HG03045 (cell line): ENCODE measurements around the gene TCF4.
"Not testable (repeated sequence)": the region's sequence is repeated elsewhere in the genome, so short reads cannot be mapped to it uniquely, and the experiment has no call there.

Source experiments
- ATAC-seq: cut with Tn5 transposase; IDR thresholded peaks from one replicate; pipeline ENCODE4 v1.9.1; 2021; ENCODE audit warnings: mild to moderate bottlenecking, moderate library complexity; ENCODE audit not compliant: unreplicated experiment

The TCF4 gene

DNA sequence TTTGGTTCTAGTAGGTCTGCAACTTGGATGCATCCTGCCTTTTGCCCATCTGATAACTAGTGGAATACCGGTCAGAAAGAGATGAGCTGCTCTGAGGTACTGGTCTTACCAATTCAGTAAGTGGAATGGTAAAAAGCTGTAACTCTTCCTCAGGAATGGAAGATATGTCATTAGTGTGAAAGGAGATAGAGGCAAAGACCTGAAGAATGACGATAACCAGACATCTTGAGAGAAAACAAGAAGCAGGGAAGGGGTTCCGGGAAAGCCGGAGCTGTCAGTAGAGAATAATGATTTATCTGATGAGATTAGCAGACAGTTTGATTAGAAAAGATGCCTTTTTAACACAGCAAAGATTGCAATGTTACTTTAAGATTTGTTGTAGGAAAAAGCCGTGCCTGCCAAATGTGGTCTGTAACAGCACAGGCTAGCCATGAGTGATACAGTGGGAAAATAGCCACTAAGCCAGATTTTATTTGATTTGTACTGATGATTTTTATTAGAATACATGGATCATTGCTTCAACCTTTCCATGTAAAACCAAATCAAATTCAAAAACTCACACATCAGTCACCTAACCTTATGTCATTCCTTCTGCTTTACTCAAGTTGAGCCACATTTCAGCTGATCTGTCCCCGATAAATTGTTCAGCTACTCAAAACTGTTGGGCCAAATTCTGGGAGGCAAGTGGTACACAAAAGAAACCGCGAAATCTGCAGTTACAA lies 110.0 kb downstream of the TCF4 start:
- peak; percentile 13 for ATAC-seq

- ATAC-seq = peak; percentile 75
These were observed 110.5 kb downstream of the TCF4 start for GRCh38 chr18:55477499-55477859.

DNA sequence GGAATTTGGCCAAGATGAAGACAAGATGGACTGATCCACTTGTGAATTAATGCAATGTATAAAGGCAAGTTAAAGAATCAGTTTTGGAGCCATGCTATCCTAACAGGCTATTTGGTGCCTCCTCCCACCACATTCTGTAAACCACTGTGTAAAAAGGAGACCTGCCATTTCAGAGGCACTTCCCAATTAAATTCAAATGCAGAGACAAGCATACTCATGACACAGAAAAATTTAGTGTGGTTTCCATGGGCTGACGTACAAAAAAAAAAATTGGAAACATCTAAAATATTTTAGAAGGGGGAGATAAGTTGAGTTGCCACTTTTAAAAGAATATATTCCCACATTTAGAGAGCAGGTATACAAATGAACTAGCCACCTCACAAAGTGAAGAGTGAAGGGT lies 112.1 kb downstream of the TCF4 start:
- ATAC-seq = no peak

DNA sequence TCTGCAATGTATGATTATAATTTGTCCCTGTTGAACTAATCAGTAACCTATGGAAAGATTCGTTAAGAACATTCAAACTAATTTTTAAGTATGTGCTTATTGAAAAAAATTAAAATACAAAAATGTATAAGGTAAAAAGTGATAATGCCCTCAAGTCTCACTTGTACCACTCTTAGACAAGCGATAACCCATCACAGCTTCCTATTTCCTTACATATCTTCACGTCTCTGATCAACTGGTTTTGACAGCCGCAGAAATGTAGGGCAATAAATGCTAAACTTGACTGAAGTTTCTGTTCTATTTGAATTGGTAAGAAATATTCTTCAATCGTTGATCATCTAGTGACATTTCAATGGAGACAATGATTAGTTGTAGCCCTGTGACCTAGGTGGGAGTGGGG lies 112.5 kb downstream of the TCF4 start:
- ATAC-seq = no peak

DNA sequence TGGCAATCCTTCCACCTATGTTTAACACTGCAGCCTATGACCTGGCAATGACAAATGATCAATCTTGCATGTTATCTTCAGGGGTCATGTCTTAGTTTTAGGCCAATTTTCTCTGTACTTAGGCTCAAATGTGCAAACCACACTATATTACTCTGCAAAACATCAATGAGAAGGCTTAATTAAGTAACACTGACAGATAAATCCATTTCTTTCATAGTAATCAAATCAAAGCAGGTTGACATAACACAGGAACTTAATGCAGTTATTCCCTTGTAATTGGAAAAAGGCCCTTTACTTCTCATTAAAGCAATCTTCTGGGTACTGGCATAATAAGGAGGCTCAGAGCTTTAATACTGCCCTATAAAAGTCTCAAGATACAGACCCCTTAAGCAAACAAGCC lies 114.4 kb downstream of the TCF4 start:
- no peak for ATAC-seq

DNA sequence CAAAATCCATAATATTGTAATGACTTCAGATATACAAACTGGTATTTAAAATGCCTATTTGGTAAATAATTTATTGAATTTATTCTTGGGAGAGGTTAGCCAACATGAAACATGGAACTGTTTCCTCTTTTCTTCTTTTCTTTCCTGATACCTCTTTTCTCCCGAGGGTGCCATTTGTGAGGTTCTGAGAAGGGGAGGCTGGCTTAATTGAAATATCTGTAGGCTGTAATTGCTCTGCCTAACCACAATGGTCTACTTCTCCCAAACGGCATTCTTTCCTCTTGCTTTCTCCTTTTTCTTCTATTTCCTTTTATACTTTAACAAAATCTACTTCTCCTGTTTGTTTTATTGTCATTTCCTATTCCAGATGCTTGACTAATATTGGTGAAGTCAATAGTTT lies 114.9 kb downstream of the TCF4 start:
- ATAC-seq = no peak

- ATAC-seq = no peak
These were observed 117.2 kb downstream of the TCF4 start for GRCh38 chr18:55470826-55471225.

- not testable (repeated sequence) for ATAC-seq
These were observed 118.9 kb downstream of the TCF4 start for GRCh38 chr18:55469134-55469533.

DNA sequence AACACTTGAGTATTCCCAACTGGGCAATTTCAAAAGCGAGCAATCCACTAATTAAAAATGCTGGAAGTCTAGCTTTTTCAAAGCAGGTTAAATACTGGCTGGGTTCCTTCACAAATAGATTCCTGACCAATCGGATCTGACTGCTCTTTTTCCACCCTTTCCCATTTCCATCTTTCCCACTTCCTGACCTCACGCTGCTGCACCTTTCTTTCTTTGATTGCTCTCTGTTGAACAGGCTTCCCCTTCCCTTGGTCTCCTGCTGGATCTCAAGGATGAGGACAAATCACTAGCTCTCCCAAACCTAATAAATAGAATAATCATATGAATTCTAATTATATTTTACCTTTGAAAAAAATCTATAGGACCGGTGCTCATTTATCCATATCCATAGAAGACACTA lies 121.2 kb downstream of the TCF4 start:
- ATAC-seq = no peak

DNA sequence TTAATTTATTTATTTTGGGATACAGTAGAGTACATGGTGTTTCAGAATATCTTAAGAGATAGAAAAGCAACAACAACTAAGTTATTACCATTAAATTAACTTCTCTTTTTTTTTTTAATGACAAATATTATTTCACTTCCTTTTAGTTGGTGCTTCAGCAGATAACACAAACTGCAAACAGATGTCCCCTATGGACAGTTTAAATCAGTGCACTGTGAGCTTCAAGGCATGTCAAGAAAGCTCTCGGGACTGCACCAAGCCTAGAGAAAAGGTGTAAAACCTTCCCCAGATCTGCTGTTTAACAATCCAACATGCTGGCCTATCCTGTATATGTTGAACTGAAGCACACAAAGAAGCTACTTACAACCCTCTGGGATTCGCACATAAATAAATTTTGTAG lies 122.7 kb downstream of the TCF4 start:
- no peak for ATAC-seq

DNA sequence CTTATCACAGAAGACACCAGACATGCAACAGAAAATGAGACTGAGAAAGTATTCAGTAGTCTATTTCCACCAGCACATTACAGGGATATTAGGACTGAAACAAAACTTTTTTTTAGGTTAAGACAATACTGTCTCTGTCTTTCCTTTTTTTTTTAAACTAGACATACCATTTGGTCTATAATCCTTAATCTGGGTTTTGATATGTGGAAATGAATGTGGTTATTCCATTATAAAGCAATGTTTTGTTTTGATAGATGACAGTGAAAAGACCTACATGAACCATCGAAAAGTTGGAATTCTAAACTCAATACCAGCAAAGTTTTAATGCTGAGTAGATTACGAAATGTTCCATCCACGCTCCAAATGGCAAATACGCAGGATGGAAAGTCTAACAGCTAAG lies 123.4 kb downstream of the TCF4 start:
- ATAC-seq = no peak

DNA sequence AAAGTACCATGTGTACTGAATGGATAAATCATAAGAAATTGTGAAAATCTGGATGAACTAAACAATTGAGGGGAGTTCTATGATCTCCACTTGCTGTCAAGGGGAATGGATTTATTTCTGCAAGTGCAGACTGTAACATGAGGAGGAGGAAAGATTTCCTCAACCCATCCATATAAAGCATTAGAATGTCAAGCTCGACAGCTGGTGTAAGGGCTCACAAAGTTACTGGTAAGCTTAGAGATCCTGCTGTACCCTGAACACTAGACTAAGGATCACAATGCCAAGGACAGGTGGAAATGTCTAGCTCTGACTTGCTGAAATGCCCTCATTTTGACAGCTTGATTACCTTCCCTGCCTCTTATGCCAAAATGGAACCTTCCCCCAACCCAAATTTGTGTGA lies 125.3 kb downstream of the TCF4 start:
- ATAC-seq = no peak

DNA sequence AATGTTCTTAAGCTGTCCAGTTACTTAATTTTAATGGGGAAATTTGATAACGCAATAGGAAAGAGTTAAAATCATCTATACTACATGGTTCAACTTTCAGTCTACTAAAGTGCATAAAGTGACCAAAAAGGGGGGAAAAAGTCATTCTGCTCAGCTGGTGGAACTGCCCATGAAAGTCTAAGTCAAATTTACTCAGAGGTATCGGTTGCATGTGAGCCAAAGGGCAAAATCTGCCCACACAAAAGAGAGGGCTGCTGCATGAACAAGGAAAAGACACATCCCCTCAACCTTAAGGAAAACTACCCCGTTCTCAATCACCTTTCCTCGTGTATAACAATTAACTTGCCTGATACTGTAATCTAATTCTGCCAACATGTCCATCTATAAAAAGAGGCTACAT lies 126.1 kb downstream of the TCF4 start:
- no peak for ATAC-seq

DNA sequence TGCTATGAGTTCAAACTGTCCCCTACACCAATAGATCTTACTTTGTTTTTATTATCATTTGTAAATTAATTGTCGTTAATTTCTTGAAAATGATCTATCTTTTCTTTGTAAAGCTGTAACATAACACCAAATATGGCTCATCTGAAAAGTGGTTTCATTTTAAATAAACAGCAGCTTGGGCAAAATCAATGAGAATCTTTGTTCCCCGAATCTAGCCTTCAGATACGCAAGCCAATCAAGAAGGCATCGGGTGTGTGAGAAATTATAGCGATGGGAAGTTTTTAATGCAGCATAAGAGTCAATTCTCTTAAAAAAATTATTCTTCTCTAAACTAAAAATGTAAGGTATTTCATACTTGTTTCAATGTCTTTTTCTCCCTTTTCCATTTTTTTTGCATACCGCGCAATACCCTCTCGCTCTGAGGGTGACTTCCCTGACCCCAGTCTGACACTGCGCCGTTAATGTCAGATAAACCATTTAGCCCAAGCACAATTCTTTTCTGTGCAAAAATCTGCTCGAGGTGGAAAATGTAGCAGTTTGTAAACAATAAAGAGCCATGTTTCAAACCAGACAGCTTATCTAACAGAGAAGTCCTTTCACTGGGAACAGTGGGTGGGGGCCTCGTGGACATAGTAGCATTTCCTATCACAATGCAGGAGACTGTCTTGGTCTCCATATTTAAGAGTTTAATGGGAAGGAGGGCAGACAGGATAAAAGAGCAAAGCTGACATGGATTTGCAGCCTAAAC lies 129.4 kb downstream of the TCF4 start:
- no peak for ATAC-seq

- no peak for ATAC-seq
These were observed 131.0 kb downstream of the TCF4 start for GRCh38 chr18:55457028-55457427.

- no peak for ATAC-seq
These were observed 132.1 kb downstream of the TCF4 start for GRCh38 chr18:55455938-55456337.

DNA sequence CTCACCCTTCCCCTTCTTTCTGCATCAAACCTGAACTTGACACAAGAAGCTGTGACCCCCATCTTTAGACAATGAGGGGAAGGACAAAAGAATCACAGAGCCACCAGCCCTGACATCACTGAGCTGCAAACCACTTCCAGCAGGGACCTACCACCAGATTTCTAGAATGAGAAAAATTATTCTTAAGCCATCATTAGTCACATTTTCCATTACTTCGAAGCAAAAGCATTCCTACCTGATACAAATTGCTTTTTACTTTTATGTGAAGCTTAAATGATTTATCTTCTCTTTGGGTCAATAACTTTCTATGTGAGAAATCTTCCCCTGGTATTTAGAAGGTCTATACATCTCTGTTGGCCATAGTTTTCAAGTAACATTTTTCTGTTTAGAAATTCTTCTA lies 134.8 kb downstream of the TCF4 start:
- ATAC-seq = no peak

DNA sequence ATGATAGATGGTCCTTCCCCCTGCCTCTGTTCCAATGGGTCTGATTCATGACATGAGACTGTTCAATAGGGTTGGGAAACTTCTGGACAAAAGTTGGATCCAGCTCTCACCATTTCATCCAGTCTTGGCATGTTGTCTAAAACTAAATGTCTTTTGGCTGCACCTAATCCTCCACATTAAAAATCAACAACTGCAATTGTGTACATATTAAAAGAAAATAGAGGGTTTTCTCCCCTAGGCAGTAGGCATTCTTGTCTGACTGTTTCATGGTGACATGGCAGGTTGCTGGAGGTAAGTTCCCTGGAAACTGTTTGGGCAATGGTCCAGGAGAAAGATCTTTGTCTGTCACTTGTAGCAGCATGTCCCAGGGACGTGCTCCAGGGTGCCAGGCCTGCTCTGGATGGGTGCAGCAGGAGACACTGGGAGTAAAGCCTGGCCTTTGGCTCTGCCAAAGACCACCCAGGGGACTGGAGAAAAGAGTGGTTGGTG lies 135.8 kb downstream of the TCF4 start:
- ATAC-seq = no peak

GRCh38 chr18:55449412-55450140 lies 138.4 kb downstream of the TCF4 start:
- no peak for ATAC-seq

- no peak for ATAC-seq
These were observed 139.6 kb downstream of the TCF4 start for GRCh38 chr18:55448420-55448819.

DNA sequence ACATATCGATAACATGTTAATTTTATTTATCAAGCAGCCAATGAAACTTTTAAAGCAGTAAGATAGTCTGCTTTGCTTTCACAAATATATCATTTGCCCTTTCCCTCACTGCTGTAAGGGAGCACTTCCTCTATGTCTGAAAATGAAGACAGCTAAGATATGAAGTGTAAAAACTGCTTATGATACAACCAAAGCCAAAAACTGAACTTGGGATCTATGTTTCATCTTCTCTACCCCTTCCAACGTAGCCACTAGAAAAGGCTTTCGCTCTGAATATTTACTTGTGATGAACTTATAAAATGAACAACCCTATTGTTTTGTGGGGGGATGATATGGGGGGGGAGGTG lies 140.3 kb downstream of the TCF4 start:
- no peak for ATAC-seq
